Parathyroid adenoma (tissue), 2 donors: Measurements from ENCODE around the gene MPG.
"Not testable (repeated sequence)": the region's sequence is repeated elsewhere in the genome, so short reads cannot be mapped to it uniquely, and the experiment has no call there.

Experiments
- H2AFZ ChIP-seq: fragments of 300-600 bp; sonication (generic); one replicate; pipeline ENCODE4 v1.7.0; 2017; ENCODE audit warnings: antibody characterized with exemption, mild to moderate bottlenecking
- H3K27ac ChIP-seq: fragments of 300-600 bp; sonication (generic); one replicate; pipeline ENCODE4 v1.7.0; 2017
- H3K27me3 ChIP-seq: fragments of 300-600 bp; sonication (generic); one replicate; pipeline ENCODE4 v1.7.0; 2017; ENCODE audit warnings: low read length; ENCODE audit not compliant: control insufficient read depth, insufficient read depth
- H3K36me3 ChIP-seq: fragments of 300-600 bp; sonication (generic); one replicate; pipeline ENCODE4 v1.7.0; 2017; ENCODE audit warnings: low read length; ENCODE audit not compliant: control insufficient read depth, insufficient read depth
- H3K4me1 ChIP-seq: fragments of 300-600 bp; sonication (generic); one replicate; pipeline ENCODE4 v1.7.0; 2017; ENCODE audit warnings: control low read depth
- H3K4me2 ChIP-seq: fragments of 300-600 bp; sonication (generic); one replicate; pipeline ENCODE4 v1.7.0; 2017; ENCODE audit warnings: low read length
- H3K4me3 ChIP-seq: fragments of 300-600 bp; sonication (generic); one replicate; pipeline ENCODE4 v1.7.0; 2017; ENCODE audit warnings: low read depth, low read length
- H3K79me2 ChIP-seq: fragments of 300-600 bp; sonication (generic); one replicate; pipeline ENCODE4 v1.7.0; 2017; ENCODE audit warnings: control low read depth
- H3K9ac ChIP-seq: fragments of 300-600 bp; sonication (generic); one replicate; pipeline ENCODE4 v1.7.0; 2017; ENCODE audit warnings: mild to moderate bottlenecking
- H3K9me3 ChIP-seq: fragments of 300-600 bp; sonication (generic); one replicate; pipeline ENCODE4 v1.7.0; 2017; ENCODE audit warnings: low read length; ENCODE audit not compliant: control insufficient read depth
- TF ChIP-seq, protein P1 (sequence below): fragments of 300-600 bp; sonication (generic); IDR thresholded peaks from one replicate; pipeline ENCODE4 v1.7.0; 2017; ENCODE audit warnings: antibody characterized with exemption, mild to moderate bottlenecking
- donor health status: primary hyperparathyroidism.

MPG gene

DNA sequence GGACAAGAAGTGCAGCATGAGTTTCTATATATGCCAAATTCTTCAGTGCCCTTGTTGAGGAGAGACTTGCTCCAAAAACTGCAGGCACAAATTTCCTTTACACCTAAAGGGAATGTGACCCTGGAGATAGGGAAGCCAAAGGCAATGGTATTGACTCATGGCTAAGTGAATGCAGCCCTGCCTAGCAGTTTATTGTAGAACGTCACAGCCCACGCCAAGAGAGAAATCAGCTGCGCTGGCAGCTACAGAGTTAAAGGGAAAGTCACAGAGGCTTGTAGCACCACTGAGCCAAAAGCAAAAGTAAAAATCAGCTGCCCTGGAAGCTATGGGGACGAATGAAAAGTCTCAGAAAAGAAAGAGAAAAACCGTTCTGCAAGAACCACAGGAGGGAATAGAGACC lies 34.7 kb upstream of the MPG start:
- TF ChIP-seq, protein P1, sequence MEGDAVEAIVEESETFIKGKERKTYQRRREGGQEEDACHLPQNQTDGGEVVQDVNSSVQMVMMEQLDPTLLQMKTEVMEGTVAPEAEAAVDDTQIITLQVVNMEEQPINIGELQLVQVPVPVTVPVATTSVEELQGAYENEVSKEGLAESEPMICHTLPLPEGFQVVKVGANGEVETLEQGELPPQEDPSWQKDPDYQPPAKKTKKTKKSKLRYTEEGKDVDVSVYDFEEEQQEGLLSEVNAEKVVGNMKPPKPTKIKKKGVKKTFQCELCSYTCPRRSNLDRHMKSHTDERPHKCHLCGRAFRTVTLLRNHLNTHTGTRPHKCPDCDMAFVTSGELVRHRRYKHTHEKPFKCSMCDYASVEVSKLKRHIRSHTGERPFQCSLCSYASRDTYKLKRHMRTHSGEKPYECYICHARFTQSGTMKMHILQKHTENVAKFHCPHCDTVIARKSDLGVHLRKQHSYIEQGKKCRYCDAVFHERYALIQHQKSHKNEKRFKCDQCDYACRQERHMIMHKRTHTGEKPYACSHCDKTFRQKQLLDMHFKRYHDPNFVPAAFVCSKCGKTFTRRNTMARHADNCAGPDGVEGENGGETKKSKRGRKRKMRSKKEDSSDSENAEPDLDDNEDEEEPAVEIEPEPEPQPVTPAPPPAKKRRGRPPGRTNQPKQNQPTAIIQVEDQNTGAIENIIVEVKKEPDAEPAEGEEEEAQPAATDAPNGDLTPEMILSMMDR: no peak
- no peak overlapping the region for H3K27ac ChIP-seq

GRCh38 chr16:44655-45054 lies 33.4 kb upstream of the MPG start:
- no peaks in the 10 kb centered on the region for H3K4me1 ChIP-seq
- H3K27me3 ChIP-seq: no peaks in the 10 kb centered on the region
- no peaks in the 10 kb centered on the region for H3K9me3 ChIP-seq
- no peak overlapping the region for H3K27ac ChIP-seq
- H3K4me3 ChIP-seq: no peak overlapping the region
- TF ChIP-seq, protein P1: no peak
- no peak overlapping the region for H3K9ac ChIP-seq
- H3K4me2 ChIP-seq: no peak overlapping the region
- H3K79me2 ChIP-seq: no peaks in the 10 kb centered on the region
- H2AFZ ChIP-seq: no peak overlapping the region
- no peaks in the 10 kb centered on the region for H3K36me3 ChIP-seq

More for the DNA sequence above, 34.7 kb upstream of the MPG start:
- Histone ChIP-seq H3K9me3 (no peaks in the 10 kb centered on the region), H3K9ac (no peak overlapping the region), H3K27me3 (no peaks in the 10 kb centered on the region), H3K4me1 (no peaks in the 10 kb centered on the region), H2AFZ (no peak overlapping the region), H3K4me3 (no peak overlapping the region), H3K79me2 (no peaks in the 10 kb centered on the region), H3K4me2 (no peak overlapping the region), H3K36me3 (no peaks in the 10 kb centered on the region)

- no peak overlapping the region for H3K27ac ChIP-seq
- no peaks in the 10 kb centered on the region for H3K4me1 ChIP-seq
- H3K36me3 ChIP-seq: no peaks in the 10 kb centered on the region
- H2AFZ ChIP-seq: no peak overlapping the region
- no peaks in the 10 kb centered on the region for H3K9me3 ChIP-seq
- H3K9ac ChIP-seq: no peak overlapping the region
- H3K4me2 ChIP-seq: no peak overlapping the region
- TF ChIP-seq, protein P1: no peak
- H3K27me3 ChIP-seq: no peaks in the 10 kb centered on the region
- H3K79me2 ChIP-seq: no peaks in the 10 kb centered on the region
- H3K4me3 ChIP-seq: no peak overlapping the region
Observed at GRCh38 chr16:45454-45853, 32.6 kb upstream of the MPG start.

- not testable (repeated sequence) for H3K36me3 ChIP-seq, H3K79me2 ChIP-seq, H3K9me3 ChIP-seq, H3K27me3 ChIP-seq, H3K9ac ChIP-seq, H3K4me1 ChIP-seq, H2AFZ ChIP-seq, H3K4me2 ChIP-seq, H3K27ac ChIP-seq, H3K4me3 ChIP-seq
Observed at GRCh38 chr16:46510-46909, 31.5 kb upstream of the MPG start.

- no peaks in the 10 kb centered on the region for H3K36me3 ChIP-seq
- H3K9me3 ChIP-seq: no peaks in the 10 kb centered on the region
- H3K4me1 ChIP-seq: no peaks in the 10 kb centered on the region
- no peaks in the 10 kb centered on the region for H3K27me3 ChIP-seq
- no peaks in the 10 kb centered on the region for H3K79me2 ChIP-seq
- no peak overlapping the region for H3K4me3 ChIP-seq
- no peak overlapping the region for H2AFZ ChIP-seq
- TF ChIP-seq, protein P1: no peak
- no peak overlapping the region for H3K27ac ChIP-seq
- H3K4me2 ChIP-seq: no peak overlapping the region
- no peak overlapping the region for H3K9ac ChIP-seq
Observed at GRCh38 chr16:47234-47633, 30.8 kb upstream of the MPG start.
